Measurements from ENCODE around the gene ACIN1. TPM values are rescaled to one million over a fixed set of nuclear protein-coding genes. Genes with fewer than 3 reads are reported as not detected.

The ACIN1 gene
- polyA plus RNA-seq, 1 donor: 225 TPM

GRCh38 chr14:23056956-23057756 lies 37.8 kb downstream of the ACIN1 start, which contains the start of gene CDH24:
CDH24 (minus strand) TSS chr14:23057520; CDS start chr14:23055733, 1,787 bp downstream.
- Histone ChIP-seq H3K27ac (ENCODE audit: low read length) (peak within 1 kb of the TSS; percentile 48), H3K4me3 (ENCODE audit: low read length) (peak within 1 kb of the TSS; percentile 69), H3K27me3 (ENCODE audit: control insufficient read depth, insufficient read depth, low read length) (no peaks in the 10 kb centered on the region), H3K4me1 (ENCODE audit: control insufficient read depth, insufficient read depth, low read length) (peaks cover 13% of the 10 kb centered on the region), H3K9me3 (ENCODE audit: control insufficient read depth, low read depth, low read length) (no peaks in the 10 kb centered on the region), H3K36me3 (ENCODE audit: control insufficient read depth, insufficient read depth, low read length) (peaks cover 33% of the 10 kb centered on the region)
- WGBS (ENCODE audit: insufficient coverage, low lambda C conversion rate): 0% methylated on average over 3 of the region's 73 CpGs
- DNase-seq: peak; percentile 55 to 77

GRCh38 chr14:23056145-23056955 lies 38.6 kb downstream of the ACIN1 start:
- WGBS (ENCODE audit: insufficient coverage, low lambda C conversion rate): 0% methylated on average over 1 of the region's 17 CpGs
- no peak overlapping the region for H3K27ac ChIP-seq (ENCODE audit: low read length)

GRCh38 chr14:23055621-23056144 lies 39.3 kb downstream of the ACIN1 start:
- Histone ChIP-seq H3K36me3 (ENCODE audit: control insufficient read depth, insufficient read depth, low read length) (peaks cover 23% of the 10 kb centered on the region), H3K27me3 (ENCODE audit: control insufficient read depth, insufficient read depth, low read length) (no peaks in the 10 kb centered on the region), H3K9me3 (ENCODE audit: control insufficient read depth, low read depth, low read length) (no peaks in the 10 kb centered on the region), H3K4me1 (ENCODE audit: control insufficient read depth, insufficient read depth, low read length) (peaks cover 13% of the 10 kb centered on the region), H3K4me3 (ENCODE audit: low read length) (no peak overlapping the region), H3K27ac (ENCODE audit: low read length) (no peak overlapping the region)
- DNase-seq: no peak
- no CpG with 5 or more reads among the region's 6 CpGs for WGBS (ENCODE audit: insufficient coverage, low lambda C conversion rate)

More at GRCh38 chr14:23056145-23056955, 38.6 kb downstream of the ACIN1 start:
- H3K36me3 ChIP-seq (ENCODE audit: control insufficient read depth, insufficient read depth, low read length): peaks cover 29% of the 10 kb centered on the region
- H3K27me3 ChIP-seq (ENCODE audit: control insufficient read depth, insufficient read depth, low read length): no peaks in the 10 kb centered on the region
- DNase-seq: peak; percentile 54 to 69
- H3K4me3 ChIP-seq (ENCODE audit: low read length): peak overlapping the region; percentile 43
- H3K9me3 ChIP-seq (ENCODE audit: control insufficient read depth, low read depth, low read length): no peaks in the 10 kb centered on the region
- H3K4me1 ChIP-seq (ENCODE audit: control insufficient read depth, insufficient read depth, low read length): peaks cover 13% of the 10 kb centered on the region

DNA sequence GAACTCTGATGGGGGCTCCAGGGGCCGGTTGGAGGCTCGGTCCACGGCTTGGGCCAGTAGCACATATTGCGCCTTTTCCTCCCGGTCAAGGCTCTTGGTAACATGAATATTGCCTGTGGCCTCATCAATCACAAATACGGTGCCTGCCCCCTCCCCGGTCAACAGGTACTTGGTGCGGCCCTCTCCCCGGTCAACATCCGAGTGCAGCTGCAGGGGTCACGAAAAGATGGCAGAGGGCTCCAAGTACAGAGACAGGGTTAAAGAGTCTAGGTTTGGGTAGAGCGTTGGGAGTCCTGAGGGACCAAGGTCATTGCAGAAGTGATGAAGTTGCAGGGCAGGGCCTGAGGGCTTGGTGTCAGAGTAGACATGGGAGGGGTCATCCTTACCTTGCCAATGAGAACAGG lies 39.8 kb downstream of the ACIN1 start:
- no CpG with 5 or more reads among the region's 12 CpGs for WGBS (ENCODE audit: insufficient coverage, low lambda C conversion rate)

GRCh38 chr14:23054000-23054811 lies 40.7 kb downstream of the ACIN1 start:
- Histone ChIP-seq H3K27me3 (ENCODE audit: control insufficient read depth, insufficient read depth, low read length) (no peaks in the 10 kb centered on the region), H3K27ac (ENCODE audit: low read length) (no peak overlapping the region), H3K4me1 (ENCODE audit: control insufficient read depth, insufficient read depth, low read length) (peaks cover 13% of the 10 kb centered on the region), H3K9me3 (ENCODE audit: control insufficient read depth, low read depth, low read length) (no peaks in the 10 kb centered on the region), H3K4me3 (ENCODE audit: low read length) (no peak overlapping the region), H3K36me3 (ENCODE audit: control insufficient read depth, insufficient read depth, low read length) (peaks cover 10% of the 10 kb centered on the region)
- no CpG with 5 or more reads among the region's 17 CpGs for WGBS (ENCODE audit: insufficient coverage, low lambda C conversion rate)
- DNase-seq: no peak

More for the DNA sequence above, 39.8 kb downstream of the ACIN1 start:
- H3K27me3 ChIP-seq (ENCODE audit: control insufficient read depth, insufficient read depth, low read length): no peaks in the 10 kb centered on the region
- H3K4me1 ChIP-seq (ENCODE audit: control insufficient read depth, insufficient read depth, low read length): peaks cover 13% of the 10 kb centered on the region
- H3K9me3 ChIP-seq (ENCODE audit: control insufficient read depth, low read depth, low read length): no peaks in the 10 kb centered on the region
- H3K27ac ChIP-seq (ENCODE audit: low read length): no peak overlapping the region
- H3K4me3 ChIP-seq (ENCODE audit: low read length): no peak overlapping the region
- no peak for DNase-seq
- H3K36me3 ChIP-seq (ENCODE audit: control insufficient read depth, insufficient read depth, low read length): peaks cover 18% of the 10 kb centered on the region

GRCh38 chr14:23053426-23053825 lies 41.5 kb downstream of the ACIN1 start:
- no peak for DNase-seq
- no peak overlapping the region for H3K4me3 ChIP-seq (ENCODE audit: low read length)
- WGBS (ENCODE audit: insufficient coverage, low lambda C conversion rate): no CpG with 5 or more reads among the region's 10 CpGs
- H3K4me1 ChIP-seq (ENCODE audit: control insufficient read depth, insufficient read depth, low read length): peaks cover 13% of the 10 kb centered on the region
- H3K36me3 ChIP-seq (ENCODE audit: control insufficient read depth, insufficient read depth, low read length): peaks cover 2% of the 10 kb centered on the region
- no peaks in the 10 kb centered on the region for H3K27me3 ChIP-seq (ENCODE audit: control insufficient read depth, insufficient read depth, low read length)
- H3K27ac ChIP-seq (ENCODE audit: low read length): no peak overlapping the region
- H3K9me3 ChIP-seq (ENCODE audit: control insufficient read depth, low read depth, low read length): peaks cover under 1% of the 10 kb centered on the region

GRCh38 chr14:23052671-23053070 lies 42.3 kb downstream of the ACIN1 start:
- WGBS (ENCODE audit: insufficient coverage, low lambda C conversion rate): no CpG with 5 or more reads among the region's 3 CpGs
- no peak for DNase-seq
- Histone ChIP-seq H3K4me3 (ENCODE audit: low read length) (no peak overlapping the region), H3K27me3 (ENCODE audit: control insufficient read depth, insufficient read depth, low read length) (no peaks in the 10 kb centered on the region), H3K9me3 (ENCODE audit: control insufficient read depth, low read depth, low read length) (peaks cover 3% of the 10 kb centered on the region), H3K4me1 (ENCODE audit: control insufficient read depth, insufficient read depth, low read length) (peaks cover 13% of the 10 kb centered on the region), H3K27ac (ENCODE audit: low read length) (no peak overlapping the region), H3K36me3 (ENCODE audit: control insufficient read depth, insufficient read depth, low read length) (peaks cover 2% of the 10 kb centered on the region)

- Histone ChIP-seq H3K36me3 (ENCODE audit: control insufficient read depth, insufficient read depth, low read length) (peaks cover 2% of the 10 kb centered on the region), H3K4me3 (ENCODE audit: low read length) (no peak overlapping the region), H3K9me3 (ENCODE audit: control insufficient read depth, low read depth, low read length) (peaks cover 3% of the 10 kb centered on the region), H3K27me3 (ENCODE audit: control insufficient read depth, insufficient read depth, low read length) (no peaks in the 10 kb centered on the region), H3K27ac (ENCODE audit: low read length) (no peak overlapping the region), H3K4me1 (ENCODE audit: control insufficient read depth, insufficient read depth, low read length) (peaks cover 13% of the 10 kb centered on the region)
- no CpG with 5 or more reads among the region's 14 CpGs for WGBS (ENCODE audit: insufficient coverage, low lambda C conversion rate)
- no peak for DNase-seq
Observed at GRCh38 chr14:23052182-23052623, 42.7 kb downstream of the ACIN1 start.

DNA sequence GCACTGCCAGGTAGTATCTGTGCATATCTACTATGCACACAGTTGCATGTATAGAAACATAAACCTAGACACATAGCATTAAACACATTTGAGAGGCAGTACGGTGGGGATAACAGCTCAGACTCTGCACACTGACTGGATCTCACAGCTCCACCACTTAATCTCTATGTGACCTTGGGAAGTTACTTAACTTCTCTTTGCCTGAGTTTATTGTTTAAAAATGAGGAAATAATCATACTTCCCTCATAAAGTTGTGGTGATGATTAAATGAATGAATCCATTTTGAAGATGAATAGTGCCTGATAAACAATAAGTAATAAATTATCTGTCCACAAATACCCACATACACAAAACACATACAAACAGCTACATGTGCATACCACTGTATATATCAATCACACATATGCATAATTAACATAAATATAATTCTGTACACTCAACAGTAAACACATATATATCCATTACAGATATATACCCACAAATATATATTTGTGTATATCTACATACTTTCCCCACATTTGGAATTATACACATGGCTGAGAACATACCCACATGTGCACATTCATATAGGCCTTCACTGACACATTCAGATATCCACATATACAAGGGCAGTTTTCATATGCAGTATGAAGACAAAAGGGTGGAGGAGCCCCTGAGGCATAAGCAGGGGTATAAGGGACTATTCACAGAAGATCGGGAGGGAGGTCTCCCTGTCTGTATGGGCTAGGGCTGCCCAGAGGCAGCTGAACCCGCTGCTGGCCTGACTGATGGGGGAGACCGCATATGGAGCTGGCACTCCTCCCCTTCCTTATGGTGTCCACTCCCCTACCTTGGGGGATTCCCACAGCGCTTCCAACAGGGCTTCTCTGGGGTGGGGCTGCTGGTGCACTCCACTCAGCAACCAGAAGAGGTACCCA lies 43.5 kb downstream of the ACIN1 start:
- H3K27me3 ChIP-seq (ENCODE audit: control insufficient read depth, insufficient read depth, low read length): no peaks in the 10 kb centered on the region
- no peak for DNase-seq

More for the DNA sequence above, 43.5 kb downstream of the ACIN1 start:
- no peak overlapping the region for H3K4me3 ChIP-seq (ENCODE audit: low read length)
- H3K9me3 ChIP-seq (ENCODE audit: control insufficient read depth, low read depth, low read length): peaks cover 3% of the 10 kb centered on the region
- peaks cover 2% of the 10 kb centered on the region for H3K36me3 ChIP-seq (ENCODE audit: control insufficient read depth, insufficient read depth, low read length)
- WGBS (ENCODE audit: insufficient coverage, low lambda C conversion rate): no CpG with 5 or more reads among the region's 5 CpGs
- H3K27ac ChIP-seq (ENCODE audit: low read length): no peak overlapping the region
- H3K4me1 ChIP-seq (ENCODE audit: control insufficient read depth, insufficient read depth, low read length): peaks cover 5% of the 10 kb centered on the region

All from large intestine (tissue), 3 donors.